Rectal smooth muscle tissue (tissue), 1 donor: Measurements from ENCODE around the gene ARSG.
"Not testable (repeated sequence)": the region's sequence is repeated elsewhere in the genome, so short reads cannot be mapped to it uniquely, and the experiment has no call there.

ENCODE experiments used
- H3K27ac ChIP-seq: one replicate; pipeline ENCODE4 v1.7.0; 2013; ENCODE audit warnings: low read depth, low read length, inconsistent platforms
- H3K27me3 ChIP-seq: one replicate; pipeline ENCODE4 v1.7.0; 2013; ENCODE audit warnings: low read length; ENCODE audit not compliant: control insufficient read depth, insufficient read depth
- H3K36me3 ChIP-seq: one replicate; pipeline ENCODE4 v1.7.0; 2013; ENCODE audit warnings: low read length; ENCODE audit not compliant: control insufficient read depth, insufficient read depth
- H3K4me1 ChIP-seq: one replicate; pipeline ENCODE4 v1.7.0; 2013; ENCODE audit warnings: low read length; ENCODE audit not compliant: control insufficient read depth, insufficient read depth
- H3K4me3 ChIP-seq: one replicate; pipeline ENCODE4 v1.7.0; 2013; ENCODE audit warnings: low read length
- H3K9ac ChIP-seq: one replicate; pipeline ENCODE4 v1.7.0; 2013; ENCODE audit warnings: low read length

ARSG gene

GRCh38 chr17:68328676-68329075 is 37.4 kb downstream of the ARSG start:
- Histone ChIP-seq H3K27me3 (no peaks in the 10 kb centered on the region), H3K9ac (no peak overlapping the region), H3K4me1 (no peaks in the 10 kb centered on the region), H3K36me3 (no peaks in the 10 kb centered on the region), H3K4me3 (no peak overlapping the region), H3K27ac (no peak overlapping the region)

DNA sequence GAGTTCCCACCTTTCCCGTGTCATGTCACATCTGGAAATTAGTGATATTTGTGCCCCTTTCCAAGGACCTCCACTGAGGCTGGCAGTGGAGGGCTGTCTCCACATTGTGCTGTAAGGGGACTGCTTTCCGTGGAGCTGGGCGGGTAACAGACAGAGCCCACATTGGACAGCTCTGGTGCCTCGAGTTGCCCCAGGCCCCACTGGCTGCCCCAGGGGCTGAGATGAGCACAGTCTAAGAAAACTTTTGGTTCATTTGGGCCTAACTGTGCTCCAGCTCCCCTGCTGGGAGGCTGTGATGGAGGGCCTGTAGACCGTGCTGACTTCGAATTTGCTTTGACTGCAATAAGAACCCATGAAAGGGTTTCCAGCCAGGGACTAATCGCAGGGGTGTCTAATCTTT is 38.0 kb downstream of the ARSG start:
- Histone ChIP-seq H3K36me3 (no peaks in the 10 kb centered on the region), H3K4me3 (no peak overlapping the region), H3K27me3 (no peaks in the 10 kb centered on the region), H3K9ac (no peak overlapping the region), H3K27ac (no peak overlapping the region), H3K4me1 (no peaks in the 10 kb centered on the region)

DNA sequence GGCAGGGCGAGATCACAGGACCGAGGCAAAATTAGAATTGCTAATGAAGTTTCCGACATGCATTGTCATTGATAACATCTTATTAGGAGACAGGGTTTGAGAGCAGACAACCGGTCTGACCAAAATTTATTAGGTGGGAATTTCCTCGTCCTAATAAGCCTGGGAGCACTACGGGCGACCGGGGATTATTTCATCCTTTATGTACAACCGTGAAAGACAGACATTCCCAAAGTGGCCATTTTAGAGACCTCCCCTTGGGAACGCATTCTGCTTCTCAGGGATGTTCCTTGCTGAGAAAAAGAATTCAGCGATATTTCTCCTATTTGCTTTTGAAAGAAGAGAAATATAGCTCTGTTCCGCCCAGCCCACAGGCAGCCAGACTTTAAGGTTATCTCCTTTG is 40.6 kb downstream of the ARSG start:
- H3K27me3 ChIP-seq, H3K4me1 ChIP-seq, H3K9ac ChIP-seq, H3K4me3 ChIP-seq, H3K36me3 ChIP-seq, H3K27ac ChIP-seq: not testable (repeated sequence)

DNA sequence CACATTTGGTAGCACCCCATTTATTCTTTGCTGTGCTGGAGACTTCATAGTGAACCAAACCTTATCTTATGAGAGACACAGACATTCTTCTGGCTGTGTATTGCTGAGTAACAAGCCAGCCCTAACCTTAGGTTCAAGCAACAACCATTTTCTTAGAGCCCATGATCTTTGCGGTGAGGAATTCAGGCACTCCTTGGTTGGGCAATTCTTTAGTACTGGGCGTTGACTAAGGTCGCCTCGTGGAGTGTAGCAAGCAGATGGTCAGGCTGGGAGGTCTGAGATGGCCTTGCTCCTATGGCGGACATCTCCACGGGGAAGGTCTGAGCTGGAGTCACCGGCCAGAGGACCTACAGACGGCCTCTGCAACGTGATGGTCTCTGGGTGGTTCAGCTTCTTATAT is 43.1 kb downstream of the ARSG start:
- no peak overlapping the region for H3K27ac ChIP-seq
- no peaks in the 10 kb centered on the region for H3K4me1 ChIP-seq
- H3K4me3 ChIP-seq = no peak overlapping the region
- H3K9ac ChIP-seq = no peak overlapping the region
- H3K27me3 ChIP-seq = no peaks in the 10 kb centered on the region
- H3K36me3 ChIP-seq = no peaks in the 10 kb centered on the region

GRCh38 chr17:68341482-68341881 is 50.2 kb downstream of the ARSG start:
- no peaks in the 10 kb centered on the region for H3K27me3 ChIP-seq
- no peaks in the 10 kb centered on the region for H3K4me1 ChIP-seq
- H3K36me3 ChIP-seq = no peaks in the 10 kb centered on the region
- H3K27ac ChIP-seq = no peak overlapping the region
- H3K9ac ChIP-seq = no peak overlapping the region
- no peak overlapping the region for H3K4me3 ChIP-seq

- H3K4me1 ChIP-seq = no peaks in the 10 kb centered on the region
- H3K9ac ChIP-seq = no peak overlapping the region
- H3K4me3 ChIP-seq = no peak overlapping the region
- H3K36me3 ChIP-seq = no peaks in the 10 kb centered on the region
- no peaks in the 10 kb centered on the region for H3K27me3 ChIP-seq
- no peak overlapping the region for H3K27ac ChIP-seq
These were observed 52.7 kb downstream of the ARSG start for GRCh38 chr17:68343976-68344375.

- Histone ChIP-seq H3K4me1 (no peaks in the 10 kb centered on the region), H3K4me3 (no peak overlapping the region), H3K27ac (no peak overlapping the region), H3K36me3 (no peaks in the 10 kb centered on the region), H3K27me3 (no peaks in the 10 kb centered on the region), H3K9ac (no peak overlapping the region)
These were observed 53.4 kb downstream of the ARSG start for GRCh38 chr17:68344701-68345136.

- Histone ChIP-seq H3K4me3 (no peak overlapping the region), H3K27ac (no peak overlapping the region), H3K27me3 (no peaks in the 10 kb centered on the region), H3K36me3 (no peaks in the 10 kb centered on the region), H3K4me1 (no peaks in the 10 kb centered on the region), H3K9ac (no peak overlapping the region)
These were observed 55.2 kb downstream of the ARSG start for GRCh38 chr17:68346448-68346847.

GRCh38 chr17:68347380-68347779 is 56.1 kb downstream of the ARSG start:
- no peaks in the 10 kb centered on the region for H3K27me3 ChIP-seq
- H3K9ac ChIP-seq = no peak overlapping the region
- no peak overlapping the region for H3K27ac ChIP-seq
- H3K4me3 ChIP-seq = no peak overlapping the region
- H3K36me3 ChIP-seq = no peaks in the 10 kb centered on the region
- H3K4me1 ChIP-seq = no peaks in the 10 kb centered on the region

GRCh38 chr17:68349157-68349556 is 57.9 kb downstream of the ARSG start:
- Histone ChIP-seq H3K4me3 (no peak overlapping the region), H3K4me1 (no peaks in the 10 kb centered on the region), H3K9ac (no peak overlapping the region), H3K36me3 (no peaks in the 10 kb centered on the region), H3K27me3 (no peaks in the 10 kb centered on the region), H3K27ac (no peak overlapping the region)

DNA sequence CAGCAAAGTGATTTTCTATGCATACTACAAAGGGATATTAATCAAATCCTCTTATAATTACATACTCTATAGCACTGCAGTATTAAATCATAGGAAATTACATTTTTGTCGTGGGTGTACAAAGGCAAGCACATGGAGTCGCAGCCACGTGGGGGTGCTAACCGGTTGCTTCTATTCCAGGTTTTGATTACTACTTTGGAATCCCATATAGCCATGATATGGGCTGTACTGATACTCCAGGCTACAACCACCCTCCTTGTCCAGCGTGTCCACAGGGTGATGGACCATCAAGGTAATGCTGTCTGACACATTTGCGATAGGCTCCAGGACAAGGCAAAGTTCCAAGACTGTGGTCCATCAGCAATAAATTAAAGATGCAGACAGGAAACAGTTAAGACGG is 60.1 kb downstream of the ARSG start:
- no peak overlapping the region for H3K27ac ChIP-seq
- no peaks in the 10 kb centered on the region for H3K27me3 ChIP-seq
- no peak overlapping the region for H3K4me3 ChIP-seq
- no peaks in the 10 kb centered on the region for H3K4me1 ChIP-seq
- H3K9ac ChIP-seq = no peak overlapping the region
- H3K36me3 ChIP-seq = no peaks in the 10 kb centered on the region

DNA sequence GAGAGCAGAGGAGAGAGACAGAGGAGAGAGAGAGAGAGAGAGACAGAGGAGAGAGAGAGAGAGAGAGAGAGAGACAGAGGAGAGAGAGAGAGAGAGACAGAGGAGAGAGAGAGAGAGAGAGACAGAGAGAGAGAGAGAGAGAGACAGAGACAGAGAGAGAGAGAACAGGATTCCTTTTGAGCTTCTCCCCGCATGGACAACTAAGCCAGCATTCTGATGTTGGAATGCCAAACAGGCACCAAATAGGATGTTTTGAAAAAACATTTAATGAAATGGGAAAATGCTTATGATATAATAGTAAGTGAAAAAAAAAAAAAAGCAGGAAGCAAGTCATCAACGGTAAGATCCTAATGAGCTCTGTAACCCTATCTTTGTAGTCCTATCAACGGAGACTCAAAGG is 60.7 kb downstream of the ARSG start:
- H3K9ac ChIP-seq = no peak overlapping the region
- no peaks in the 10 kb centered on the region for H3K36me3 ChIP-seq
- no peaks in the 10 kb centered on the region for H3K27me3 ChIP-seq
- H3K4me1 ChIP-seq = no peaks in the 10 kb centered on the region
- no peak overlapping the region for H3K4me3 ChIP-seq
- H3K27ac ChIP-seq = no peak overlapping the region

DNA sequence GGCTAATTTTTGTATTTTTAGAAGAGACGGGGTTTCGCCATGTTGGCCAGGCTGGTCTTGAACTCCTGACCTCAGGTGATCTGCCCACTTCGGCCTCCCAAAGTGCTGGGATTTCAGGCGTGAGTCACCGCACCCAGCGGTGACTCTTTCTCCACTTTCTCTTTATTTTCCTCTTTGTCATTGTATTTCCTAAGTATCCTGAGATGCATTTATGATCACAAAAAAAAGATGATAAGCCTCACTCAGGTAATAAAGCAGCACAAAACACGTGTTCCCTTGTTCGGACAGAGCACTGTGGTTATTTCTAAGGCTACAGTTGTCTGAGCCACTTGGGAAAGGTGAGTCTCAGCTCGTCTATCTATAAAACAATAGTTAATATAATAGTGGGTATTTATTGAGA is 61.4 kb downstream of the ARSG start:
- not testable (repeated sequence) for H3K4me1 ChIP-seq, H3K9ac ChIP-seq, H3K27ac ChIP-seq, H3K36me3 ChIP-seq, H3K4me3 ChIP-seq, H3K27me3 ChIP-seq

DNA sequence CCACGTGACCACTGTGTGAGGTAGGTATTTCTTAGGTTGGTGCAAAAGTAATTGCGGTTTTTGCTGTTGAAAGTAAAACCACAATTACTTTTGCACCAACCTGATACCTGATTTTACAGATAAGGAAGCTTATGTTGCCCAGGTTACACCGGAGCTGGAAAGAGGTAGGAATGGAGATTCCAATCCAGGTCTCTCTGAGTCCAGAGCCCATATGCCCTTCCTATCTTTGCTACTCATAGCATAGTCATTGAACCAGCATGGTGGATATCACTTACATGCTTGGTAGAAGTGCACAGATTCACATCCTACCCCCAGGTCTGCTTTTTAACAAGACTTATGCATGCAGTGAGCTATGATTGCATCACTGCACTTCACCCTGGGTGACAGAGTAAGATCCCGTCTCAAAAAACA is 61.8 kb downstream of the ARSG start:
- Histone ChIP-seq H3K27ac (no peak overlapping the region), H3K36me3 (no peaks in the 10 kb centered on the region), H3K9ac (no peak overlapping the region), H3K4me1 (no peaks in the 10 kb centered on the region), H3K27me3 (no peaks in the 10 kb centered on the region), H3K4me3 (no peak overlapping the region)
